GM20431 (cell line): Measurements from ENCODE around the gene C1QTNF9.
"Not testable (repeated sequence)": the region's sequence is repeated elsewhere in the genome, so short reads cannot be mapped to it uniquely, and the experiment has no call there.

Source experiments
- in situ Hi-C: fragments of 300-500 bp; cut with MseI, MboI; formaldehyde crosslinking; loops from one replicate; pipeline ENCODE4 v1.15.0; 2020; ENCODE audit warnings: low sequenced_read_pairs; ENCODE audit not compliant: unreplicated experiment

The C1QTNF9 gene

GRCh38 chr13:24309300-24309699 is at the start of gene C1QTNF9:
C1QTNF9 (plus strand) TSS chr13:24309580; CDS start chr13:24316004, 6,424 bp downstream.
- in situ Hi-C loops: not testable (repeated sequence)

GRCh38 chr13:24261566-24261965 is 47.8 kb upstream of the C1QTNF9 start:
- in situ Hi-C loops: no loop called here

GRCh38 chr13:24263632-24264031 is 45.7 kb upstream of the C1QTNF9 start:
- in situ Hi-C loops: no loop called here

- in situ Hi-C loops: no loop called here
These were observed 44.4 kb upstream of the C1QTNF9 start for GRCh38 chr13:24264976-24265375.

- in situ Hi-C loops: no loop called here
These were observed 43.9 kb upstream of the C1QTNF9 start for GRCh38 chr13:24265453-24265852.

GRCh38 chr13:24267274-24267673 is 42.1 kb upstream of the C1QTNF9 start:
- in situ Hi-C loops: no loop called here

- in situ Hi-C loops: no loop called here
These were observed 41.6 kb upstream of the C1QTNF9 start for GRCh38 chr13:24267801-24268200.

GRCh38 chr13:24269821-24270220 is 39.6 kb upstream of the C1QTNF9 start:
- in situ Hi-C loops: no loop called here

GRCh38 chr13:24270639-24271141 is 38.7 kb upstream of the C1QTNF9 start:
- in situ Hi-C loops: no loop called here

GRCh38 chr13:24271231-24271600 is 38.2 kb upstream of the C1QTNF9 start:
- in situ Hi-C loops: no loop called here

GRCh38 chr13:24271601-24272451 is 37.6 kb upstream of the C1QTNF9 start:
- in situ Hi-C loops: no loop called here

- in situ Hi-C loops: no loop called here
These were observed 36.8 kb upstream of the C1QTNF9 start for GRCh38 chr13:24272452-24273161.

- in situ Hi-C loops: no loop called here
These were observed 35.5 kb upstream of the C1QTNF9 start for GRCh38 chr13:24273926-24274325.

- in situ Hi-C loops: no loop called here
These were observed 34.8 kb upstream of the C1QTNF9 start for GRCh38 chr13:24274452-24275021.

GRCh38 chr13:24275041-24275440 is 34.3 kb upstream of the C1QTNF9 start:
- in situ Hi-C loops: no loop called here

- in situ Hi-C loops: no loop called here
These were observed 33.1 kb upstream of the C1QTNF9 start for GRCh38 chr13:24276306-24276705.

- in situ Hi-C loops: no loop called here
These were observed 32.5 kb upstream of the C1QTNF9 start for GRCh38 chr13:24276861-24277260.

GRCh38 chr13:24277761-24278160 is 31.6 kb upstream of the C1QTNF9 start:
- in situ Hi-C loops: no loop called here

GRCh38 chr13:24279327-24280110 is 29.9 kb upstream of the C1QTNF9 start:
- in situ Hi-C loops: no loop called here

GRCh38 chr13:24280720-24281119 is 28.7 kb upstream of the C1QTNF9 start:
- in situ Hi-C loops: no loop called here
